ENCODE measurements around the gene RBM33.
"Not testable (repeated sequence)": the region's sequence is repeated elsewhere in the genome, so short reads cannot be mapped to it uniquely, and the experiment has no call there.

The RBM33 gene

DNA sequence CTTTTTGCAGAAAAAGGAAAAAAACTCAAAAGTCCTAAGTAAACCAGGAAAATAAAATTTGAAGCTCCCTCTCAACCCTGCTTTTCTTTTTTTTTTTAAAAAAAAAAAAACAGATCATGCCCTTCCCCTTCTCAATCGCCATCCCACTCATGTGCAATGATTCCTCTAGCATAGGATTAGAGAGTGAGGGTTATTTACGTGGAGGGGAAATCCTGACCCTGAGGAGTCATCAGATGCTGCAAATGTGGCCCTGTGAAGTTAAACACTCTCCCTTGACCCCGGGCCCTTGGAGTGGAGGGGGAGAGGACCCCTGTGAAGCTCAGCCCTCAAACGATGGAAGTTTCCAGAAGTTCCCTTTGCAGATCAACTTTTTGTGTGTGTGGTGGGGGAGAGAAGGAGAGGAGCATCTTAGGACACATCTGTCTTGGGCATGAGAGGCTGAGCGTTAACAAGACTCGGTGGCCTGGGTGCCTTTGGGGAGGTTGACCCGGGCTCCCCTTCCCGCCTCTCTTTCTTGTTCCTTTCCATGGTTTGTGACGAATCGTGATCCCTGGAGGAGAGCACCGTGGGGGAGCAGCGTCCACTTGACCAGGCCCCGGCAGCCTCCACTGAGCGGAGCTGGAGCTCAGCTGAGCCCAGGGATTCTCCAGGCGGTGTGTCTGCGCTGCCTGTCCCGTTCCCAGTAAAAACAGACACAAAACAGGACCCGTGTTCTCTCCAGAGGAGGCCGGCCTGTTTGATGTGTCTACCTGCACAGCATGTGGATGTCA is 169.3 kb downstream of the RBM33 start:
- DNase-seq = no peak

DNA sequence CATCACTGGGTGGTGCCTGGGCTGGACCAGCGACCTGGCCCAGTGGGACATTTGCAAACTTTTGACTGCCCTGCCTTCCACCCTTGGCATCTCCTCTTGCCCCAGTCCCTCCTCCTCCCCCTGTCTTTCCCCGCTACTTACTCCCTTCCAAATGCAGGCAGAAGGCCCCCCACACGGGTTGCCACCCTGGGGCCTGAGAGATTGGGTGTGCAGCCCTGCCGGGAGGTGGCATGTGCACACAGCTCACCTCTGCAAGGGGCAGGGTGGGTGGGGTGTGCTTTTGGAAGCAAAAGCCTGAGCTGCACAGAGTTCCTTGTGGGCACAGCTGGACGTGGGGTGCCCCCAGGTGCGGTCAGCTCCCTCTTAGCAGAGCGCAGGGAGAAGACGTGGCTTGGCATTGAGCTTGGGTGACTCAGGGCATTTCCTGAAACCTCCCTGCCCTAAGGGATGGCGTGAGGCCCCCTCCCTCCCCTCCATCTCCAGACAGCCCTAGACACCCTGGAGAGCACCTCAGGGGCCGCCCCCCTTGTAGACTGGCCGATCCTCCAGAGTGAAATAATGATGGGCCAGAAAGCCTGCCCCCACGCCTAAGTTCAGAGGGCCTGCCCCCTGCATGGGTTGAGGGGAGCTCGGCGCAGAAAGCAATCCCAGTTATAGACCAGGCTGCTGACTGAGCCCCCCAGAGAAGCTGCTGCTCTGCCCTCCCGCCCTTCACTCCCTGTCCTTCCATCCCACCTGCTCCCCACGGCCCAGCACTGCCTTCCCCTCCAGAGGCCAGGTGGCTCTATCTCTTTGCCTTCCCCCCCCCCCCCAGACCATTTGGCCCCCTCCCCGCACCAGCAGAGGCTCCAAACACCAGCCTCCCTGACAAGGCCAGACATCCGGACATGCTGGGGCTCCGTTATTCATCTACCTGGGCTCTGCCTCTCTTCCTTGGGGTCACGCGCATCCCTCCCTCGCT is 170.1 kb downstream of the RBM33 start:
- DNase-seq = no peak

DNA sequence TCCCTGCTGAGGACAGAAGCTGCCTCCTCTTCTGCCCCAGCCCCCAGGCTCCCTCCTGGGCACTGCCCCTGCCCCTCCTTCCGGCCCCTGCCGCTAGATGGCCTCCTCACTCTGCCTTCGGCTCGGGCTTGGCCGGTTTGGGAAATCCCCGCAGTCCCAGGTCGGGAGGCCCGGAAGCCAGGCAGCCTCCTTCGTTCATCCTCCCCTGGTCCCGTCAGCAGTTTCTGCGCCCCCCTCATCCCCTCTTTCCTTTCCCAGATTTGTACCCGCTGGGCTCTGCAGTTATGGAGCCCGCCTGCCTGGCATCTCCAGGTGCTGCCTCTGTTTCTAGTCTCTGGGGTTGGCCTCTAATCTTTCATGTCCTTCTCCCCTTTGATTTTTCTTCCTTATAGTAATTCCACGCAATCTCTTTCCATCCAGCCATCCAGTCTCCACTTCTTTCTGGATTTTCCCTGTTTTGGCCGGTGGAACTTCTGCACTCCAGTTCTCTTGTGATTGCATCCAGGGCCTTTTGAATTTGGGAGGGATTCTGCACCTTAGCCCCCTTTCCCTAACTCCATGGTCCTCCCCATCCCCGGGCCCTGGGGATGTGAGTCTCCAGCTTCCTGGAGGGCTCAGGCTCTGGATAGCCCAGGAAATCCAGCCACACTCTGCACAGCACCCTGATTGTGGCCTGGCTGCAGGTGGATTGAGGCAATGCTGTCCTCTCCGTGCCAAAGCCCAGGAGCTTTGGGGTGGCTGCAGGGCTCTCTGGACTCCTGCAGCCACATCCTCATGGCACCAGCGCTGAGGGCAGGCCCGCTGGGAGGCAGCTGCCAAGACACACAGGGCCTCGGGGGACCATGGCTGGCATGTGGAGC is 171.1 kb downstream of the RBM33 start:
- peak; percentile 75 for DNase-seq

DNA sequence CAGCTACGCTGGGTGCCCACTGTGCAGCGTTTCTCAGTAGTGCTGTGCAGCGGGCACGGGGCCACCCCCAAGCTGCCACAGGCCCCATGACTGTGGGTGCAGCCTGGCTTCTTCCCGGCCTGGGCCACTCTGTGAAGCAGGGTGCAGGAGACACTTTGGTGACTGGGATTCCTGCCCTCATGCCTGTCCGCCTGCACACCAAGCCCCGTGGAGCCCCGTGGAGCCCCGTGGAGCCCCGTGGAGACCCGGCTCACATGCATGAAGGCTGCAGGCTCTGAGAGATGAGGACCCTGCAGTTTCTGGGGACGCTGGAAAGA is 171.7 kb downstream of the RBM33 start:
- no peak for DNase-seq

DNA sequence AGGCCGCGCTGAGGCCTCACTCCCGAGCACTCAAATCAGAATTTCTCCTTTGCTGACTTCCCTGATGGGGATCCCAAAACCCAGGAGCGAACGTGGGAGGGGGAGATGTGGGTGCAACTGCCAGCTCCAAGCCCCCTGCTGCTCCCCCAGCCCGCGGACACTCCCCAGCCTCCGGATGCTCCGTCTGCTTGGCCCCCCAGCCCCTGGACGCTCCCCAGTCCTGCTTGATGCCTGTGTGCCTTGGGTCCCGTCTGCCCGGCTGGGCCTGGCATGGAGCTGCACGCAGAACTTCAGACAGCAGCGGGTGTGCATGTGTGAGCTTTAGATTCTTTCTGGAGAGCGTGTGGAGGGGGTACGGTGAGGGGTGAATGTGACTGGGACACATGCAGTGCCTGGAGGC is 172.5 kb downstream of the RBM33 start:
- no peak for DNase-seq

DNA sequence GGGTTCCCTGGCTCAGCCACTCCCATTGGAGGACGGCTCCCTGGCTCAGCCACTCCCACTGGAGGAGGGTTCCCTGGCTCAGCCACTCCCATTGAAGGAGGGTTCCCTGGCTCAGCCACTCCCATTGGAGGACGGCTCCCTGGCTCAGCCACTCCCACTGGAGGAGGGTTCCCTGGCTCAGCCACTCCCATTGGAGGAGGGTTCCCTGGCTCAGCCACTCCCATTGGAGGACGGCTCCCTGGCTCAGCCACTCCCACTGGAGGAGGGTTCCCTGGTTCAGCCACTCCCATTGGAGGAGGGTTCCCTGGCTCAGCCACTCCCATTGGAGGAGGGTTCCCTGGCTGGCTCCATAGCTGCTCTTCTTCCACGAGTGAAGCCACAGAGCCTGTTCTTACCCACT is 173.1 kb downstream of the RBM33 start:
- not testable (repeated sequence) for DNase-seq

DNA sequence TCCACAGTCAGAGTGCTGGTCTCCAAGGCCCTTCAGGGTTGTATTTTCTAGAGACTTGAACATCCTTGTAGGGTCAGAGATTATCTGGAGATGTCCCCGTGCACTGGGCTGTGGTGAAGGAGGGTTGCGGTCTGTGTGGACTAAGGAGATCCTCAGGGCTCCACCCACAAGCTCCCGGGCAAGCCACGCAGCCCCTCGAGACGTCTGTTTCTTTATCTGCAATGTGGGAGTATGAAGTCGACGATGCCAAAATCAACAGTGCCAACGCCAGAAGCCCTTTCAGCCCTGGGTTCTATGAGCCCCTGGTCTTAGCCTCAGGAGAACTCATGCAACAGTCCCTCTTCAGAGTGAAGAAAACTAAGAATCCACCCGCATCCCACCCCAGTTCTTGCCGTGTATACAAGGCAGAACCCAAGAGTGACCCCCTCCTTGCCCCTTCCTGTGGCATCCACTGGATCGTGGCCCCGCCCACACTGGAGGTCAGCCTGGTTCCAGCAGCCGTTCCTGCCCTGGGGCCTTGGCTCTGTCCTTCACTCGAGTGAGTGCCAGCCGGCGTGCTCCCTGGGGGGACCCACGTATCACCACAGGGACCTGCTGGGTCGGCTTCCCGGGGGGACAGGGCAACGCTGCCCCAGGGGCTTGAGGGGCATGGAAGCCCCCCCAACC is 173.8 kb downstream of the RBM33 start:
- no peak for DNase-seq

DNA sequence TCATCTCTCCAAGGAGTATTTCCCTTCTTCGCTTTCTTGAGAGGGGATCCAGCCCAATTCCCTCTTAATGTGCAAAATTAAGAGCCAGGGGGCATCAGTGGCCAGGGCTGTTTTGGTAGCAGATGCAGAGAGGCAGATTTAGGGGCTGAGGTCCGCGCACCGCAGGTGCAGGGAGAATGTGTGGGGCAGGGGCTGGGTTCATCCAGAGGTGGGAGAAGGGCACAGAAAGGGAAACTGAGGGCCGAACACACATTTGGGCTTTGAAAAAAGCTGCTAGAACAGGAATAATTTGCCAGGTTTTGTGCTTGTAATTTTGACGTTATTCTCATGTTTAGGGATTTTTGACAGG is 174.3 kb downstream of the RBM33 start:
- no peak for DNase-seq

DNA sequence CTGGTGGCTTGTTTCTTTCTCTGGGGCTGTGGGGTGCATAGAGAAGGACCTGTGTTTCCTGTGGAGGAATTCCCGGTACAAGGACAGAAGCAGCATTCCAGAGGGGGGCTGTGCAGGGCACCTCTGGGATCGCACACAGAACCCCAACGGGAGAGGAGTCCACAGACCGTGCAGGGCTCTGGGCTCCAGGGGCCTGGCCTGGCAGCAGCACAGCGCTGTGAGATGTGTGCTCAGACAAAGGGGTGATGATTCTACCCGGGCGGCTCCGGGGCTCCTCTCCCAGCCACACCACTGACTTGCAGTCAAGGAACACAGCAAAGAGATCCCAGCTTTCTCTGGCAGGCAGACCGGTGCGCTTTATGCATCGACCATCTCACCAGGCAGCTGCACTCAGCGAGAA is 174.7 kb downstream of the RBM33 start:
- DNase-seq = no peak

DNA sequence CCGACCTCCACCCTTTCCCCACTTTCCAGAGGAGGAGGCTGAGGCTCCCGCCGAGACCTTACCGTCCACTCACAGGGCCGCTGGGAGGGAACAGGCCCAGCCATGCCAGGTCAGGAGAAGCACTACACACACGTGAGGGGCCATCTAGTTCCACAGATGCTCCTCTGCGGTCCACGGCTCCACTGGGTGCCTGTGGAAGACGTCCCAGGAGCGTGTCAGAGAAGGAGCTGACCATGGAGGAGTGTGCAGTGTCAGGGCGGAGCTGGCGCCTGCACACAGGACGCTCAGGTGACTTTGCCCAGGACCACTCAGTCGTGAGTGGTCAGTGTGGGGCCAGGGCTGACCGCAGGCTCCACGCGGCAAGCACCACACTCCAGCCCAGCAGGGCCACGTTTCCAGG is 175.8 kb downstream of the RBM33 start:
- no peak for DNase-seq

DNA sequence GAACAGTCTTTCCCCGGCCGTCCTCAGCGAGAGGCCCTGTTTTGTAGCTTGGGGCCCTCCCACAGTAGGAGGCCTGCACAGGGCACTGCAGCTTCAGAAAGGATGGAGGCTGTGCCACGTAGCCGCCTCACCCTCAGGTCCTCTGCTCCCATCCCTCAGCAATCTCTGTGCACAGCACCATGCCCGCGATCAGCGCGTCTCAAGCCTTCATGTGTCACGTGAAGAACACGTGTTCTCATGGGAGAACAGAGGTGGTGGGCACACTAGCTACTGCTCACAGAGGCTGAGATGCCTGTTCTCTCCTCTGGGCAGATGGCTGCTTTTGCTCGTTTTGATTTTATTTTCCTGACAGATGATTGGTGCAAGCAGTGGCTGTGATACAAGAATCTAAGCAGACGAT is 176.3 kb downstream of the RBM33 start:
- DNase-seq = no peak

DNA sequence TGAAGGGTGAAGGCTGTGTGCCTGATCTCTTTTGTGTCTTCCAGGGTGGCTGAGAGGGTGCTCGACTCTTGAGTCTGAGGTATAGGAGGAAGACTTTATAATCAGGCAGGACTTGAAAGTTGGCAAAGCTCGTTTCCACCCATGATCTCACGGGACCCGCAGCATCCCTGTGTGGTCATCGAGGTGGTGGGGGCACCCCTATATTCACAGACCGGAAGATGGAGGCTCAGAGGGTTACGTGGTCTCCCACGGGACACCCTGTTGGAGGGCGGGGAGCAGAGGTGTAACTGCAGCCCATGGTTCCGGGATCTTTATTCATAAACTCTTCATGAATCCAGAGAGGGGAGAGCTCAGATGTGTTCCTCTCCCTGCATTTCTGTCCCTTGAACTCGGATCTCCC is 177.4 kb downstream of the RBM33 start:
- DNase-seq = no peak

DNA sequence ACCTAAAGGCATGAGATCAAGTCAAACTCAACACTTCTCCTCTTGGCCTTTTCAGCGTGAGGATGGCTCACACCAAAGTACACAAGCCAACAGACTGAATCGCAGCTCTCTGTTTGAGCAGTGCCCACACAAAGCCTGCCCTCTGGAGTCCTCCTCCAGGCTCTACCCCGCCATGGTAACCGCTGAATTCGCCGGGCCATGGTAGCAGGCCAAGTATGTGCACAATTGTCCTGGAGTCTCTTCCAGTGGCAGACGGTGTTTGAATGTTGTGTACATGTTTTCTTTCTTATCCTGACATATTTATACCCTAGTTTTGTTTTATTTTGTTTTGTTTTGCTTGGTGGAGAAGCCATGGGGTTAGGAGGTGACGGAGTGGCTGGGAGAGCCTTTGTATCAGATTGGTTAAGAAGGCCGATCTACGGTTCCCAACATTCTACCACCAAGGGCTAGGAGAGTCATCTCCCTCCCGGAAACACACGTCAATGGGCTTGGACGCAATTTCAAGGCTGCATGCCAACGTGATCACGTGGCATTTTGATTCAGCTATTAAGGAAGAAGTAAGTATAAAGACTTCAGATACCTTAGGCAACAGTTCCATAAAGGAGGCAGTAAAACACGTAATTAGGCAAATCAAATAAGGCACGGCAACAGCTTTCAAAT is 179.9 kb downstream of the RBM33 start:
- DNase-seq = no peak

DNA sequence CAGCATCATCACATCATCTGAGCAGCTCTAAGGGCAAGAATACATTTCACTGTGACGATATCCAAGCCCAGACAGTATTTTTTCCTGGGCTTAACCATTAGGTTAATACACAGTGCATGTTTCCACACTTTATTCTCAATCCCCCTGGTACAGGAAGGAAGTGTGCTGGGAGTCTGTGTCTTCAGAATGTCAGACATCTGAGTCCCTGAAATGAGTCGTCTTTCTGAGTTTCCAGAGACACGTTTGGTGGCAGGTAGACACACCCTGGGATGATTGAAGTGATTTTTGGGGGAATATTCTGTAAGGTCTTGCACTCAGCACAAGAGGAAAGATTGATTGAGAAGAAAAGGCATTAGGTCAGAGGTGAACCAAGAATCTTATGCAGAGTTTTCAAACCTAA is 180.9 kb downstream of the RBM33 start:
- DNase-seq = no peak

DNA sequence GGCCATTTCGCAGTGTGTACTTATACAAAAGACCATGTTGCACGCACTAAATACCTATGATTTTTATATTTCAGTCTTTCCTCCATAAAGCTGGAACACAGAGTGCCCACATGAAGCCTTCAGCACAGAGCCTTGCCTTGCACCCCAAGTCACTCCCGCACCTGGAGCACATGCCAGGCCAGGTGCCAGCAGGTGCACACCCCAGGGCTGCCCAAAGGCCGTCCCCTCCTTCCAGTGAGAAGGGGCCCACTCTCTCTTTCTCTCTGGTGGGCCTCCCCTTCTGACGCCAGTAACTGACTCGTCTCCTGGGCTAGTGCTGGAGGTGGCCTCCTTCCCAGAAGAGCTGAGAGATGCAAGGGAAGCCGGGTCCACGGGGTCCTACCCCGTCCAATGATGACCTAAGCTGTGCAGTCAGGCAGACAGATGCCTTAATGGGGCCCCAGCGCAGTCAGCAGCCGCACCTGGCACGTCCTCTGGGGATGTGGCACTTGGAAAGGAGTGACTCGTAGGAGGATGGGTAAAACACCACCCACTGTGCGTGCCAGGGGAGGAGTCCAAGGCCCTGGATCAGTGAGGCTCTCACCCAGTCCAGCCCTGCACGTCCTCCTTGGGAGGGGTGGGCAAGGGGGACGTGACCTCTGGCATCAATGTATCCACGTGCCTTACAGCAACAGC is 185.5 kb downstream of the RBM33 start:
- DNase-seq = no peak
